IPS-15b (cell line): ENCODE data around the gene ZNF69.
"Not testable (repeated sequence)": the region's sequence is repeated elsewhere in the genome, so short reads cannot be mapped to it uniquely, and the experiment has no call there.

Source experiments
- H3K27me3 ChIP-seq: one replicate; pipeline ENCODE4 v1.6.1; 2013; ENCODE audit warnings: low read length; ENCODE audit not compliant: control insufficient read depth, insufficient read depth
- H3K36me3 ChIP-seq: one replicate; pipeline ENCODE4 v1.6.1; 2013; ENCODE audit warnings: low read length; ENCODE audit not compliant: control insufficient read depth, insufficient read depth
- H3K4me1 ChIP-seq: one replicate; pipeline ENCODE4 v1.6.1; 2013; ENCODE audit warnings: mild to moderate bottlenecking, low read length; ENCODE audit not compliant: control insufficient read depth, insufficient read depth
- H3K4me3 ChIP-seq: one replicate; pipeline ENCODE4 v1.5.1; 2013; ENCODE audit warnings: low read depth, low read length
- H3K9ac ChIP-seq: one replicate; pipeline ENCODE4 v1.6.1; 2013; ENCODE audit warnings: low read depth, mild to moderate bottlenecking, low read length
- H3K9me3 ChIP-seq: one replicate; pipeline ENCODE4 v1.6.1; 2013; ENCODE audit warnings: mild to moderate bottlenecking, low read length; ENCODE audit not compliant: control insufficient read depth, insufficient read depth

Gene ZNF69

DNA sequence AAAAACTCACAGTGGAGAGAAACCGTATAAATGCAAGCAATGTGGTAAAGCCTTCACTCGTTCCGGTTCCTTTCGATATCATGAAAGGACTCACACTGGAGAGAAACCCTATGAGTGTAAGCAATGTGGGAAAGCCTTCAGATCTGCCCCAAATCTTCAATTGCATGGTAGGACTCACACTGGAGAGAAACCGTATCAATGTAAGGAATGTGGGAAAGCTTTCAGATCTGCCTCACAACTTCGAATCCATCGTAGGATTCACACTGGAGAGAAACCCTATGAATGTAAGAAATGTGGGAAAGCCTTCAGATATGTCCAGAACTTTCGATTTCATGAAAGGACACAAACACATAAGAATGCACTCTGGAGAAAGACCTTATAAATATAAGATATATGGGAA, 19.4 kb upstream of the ZNF69 start:
- Histone ChIP-seq H3K27me3 (no peaks in the 10 kb centered on the region), H3K9ac (no peak overlapping the region), H3K9me3 (peaks cover 14% of the 10 kb centered on the region), H3K4me1 (no peaks in the 10 kb centered on the region), H3K4me3 (no peak overlapping the region), H3K36me3 (no peaks in the 10 kb centered on the region)

DNA sequence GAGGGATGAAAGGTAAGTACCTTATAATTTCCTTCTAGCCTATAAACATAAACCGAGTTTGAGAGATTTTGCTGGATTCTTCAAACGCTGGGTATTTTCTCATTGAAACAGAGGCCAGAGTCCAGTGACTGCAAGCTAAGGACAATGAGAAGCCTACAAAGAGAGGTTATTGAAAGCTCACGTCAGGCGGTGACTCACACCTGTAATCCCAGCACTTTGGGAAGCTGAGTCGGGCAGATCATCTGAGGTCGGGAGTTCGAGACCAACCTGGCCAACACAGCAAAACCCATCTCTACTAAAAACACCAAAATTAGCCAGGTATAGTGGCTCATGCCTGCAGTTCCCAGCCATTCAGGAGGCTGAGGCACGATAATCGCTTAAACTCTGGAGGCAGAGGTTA, 15.0 kb upstream of the ZNF69 start:
- Histone ChIP-seq H3K4me3 (no peak overlapping the region), H3K4me1 (no peaks in the 10 kb centered on the region), H3K36me3 (no peaks in the 10 kb centered on the region), H3K9me3 (peaks cover 14% of the 10 kb centered on the region), H3K9ac (no peak overlapping the region), H3K27me3 (no peaks in the 10 kb centered on the region)

DNA sequence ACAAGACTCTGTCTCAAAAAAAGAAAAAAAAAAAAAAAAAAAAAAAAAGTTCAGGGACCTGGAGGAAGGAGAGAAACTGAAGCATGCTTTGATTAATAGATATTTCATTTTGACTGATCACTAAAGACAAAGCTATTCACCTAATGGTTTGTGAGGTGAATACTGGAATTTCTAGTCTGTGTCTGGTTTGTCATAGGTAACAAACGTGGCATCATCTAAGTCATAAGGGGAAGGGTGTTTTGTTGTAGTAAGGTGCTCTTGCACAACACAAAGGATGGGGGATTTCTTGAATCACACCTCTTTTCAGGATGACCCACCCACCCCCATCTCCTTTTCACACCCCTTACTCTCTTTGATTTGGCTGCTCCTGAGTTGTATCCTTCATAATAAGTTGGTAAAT, 13.8 kb upstream of the ZNF69 start:
- no peaks in the 10 kb centered on the region for H3K4me1 ChIP-seq
- no peaks in the 10 kb centered on the region for H3K27me3 ChIP-seq
- no peaks in the 10 kb centered on the region for H3K36me3 ChIP-seq
- H3K4me3 ChIP-seq = no peak overlapping the region
- peaks cover 15% of the 10 kb centered on the region for H3K9me3 ChIP-seq
- no peak overlapping the region for H3K9ac ChIP-seq

DNA sequence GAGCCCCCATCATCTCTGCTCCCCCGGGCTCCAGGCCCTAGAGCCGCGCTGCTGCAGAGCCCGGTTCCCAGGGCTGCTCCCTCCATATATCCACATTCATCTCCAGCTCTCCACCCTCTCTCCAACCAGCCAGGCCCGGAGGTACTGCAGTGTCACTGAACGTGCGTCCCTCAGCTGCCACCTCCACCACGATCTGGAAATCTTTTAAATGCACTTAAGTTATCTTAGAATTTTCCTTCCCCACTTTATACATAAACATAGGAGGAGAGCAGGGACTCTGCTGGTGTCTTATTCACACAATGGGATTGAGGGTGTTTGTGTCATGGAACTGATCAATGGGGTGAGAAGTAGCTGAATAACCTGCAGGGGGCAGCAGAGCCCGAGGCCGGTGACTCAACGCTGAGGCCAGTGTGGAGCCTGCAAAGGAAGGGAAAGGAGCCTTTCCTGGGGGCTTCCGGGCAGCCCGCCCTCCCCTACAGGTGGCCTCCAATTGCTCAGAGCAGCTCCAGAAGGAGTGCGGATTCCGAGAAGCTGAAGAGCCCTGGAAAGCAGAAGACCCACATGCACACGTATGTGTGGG, 7.8 kb upstream of the ZNF69 start:
- H3K9ac ChIP-seq, H3K9me3 ChIP-seq, H3K27me3 ChIP-seq, H3K4me1 ChIP-seq, H3K4me3 ChIP-seq, H3K36me3 ChIP-seq: not testable (repeated sequence)

DNA sequence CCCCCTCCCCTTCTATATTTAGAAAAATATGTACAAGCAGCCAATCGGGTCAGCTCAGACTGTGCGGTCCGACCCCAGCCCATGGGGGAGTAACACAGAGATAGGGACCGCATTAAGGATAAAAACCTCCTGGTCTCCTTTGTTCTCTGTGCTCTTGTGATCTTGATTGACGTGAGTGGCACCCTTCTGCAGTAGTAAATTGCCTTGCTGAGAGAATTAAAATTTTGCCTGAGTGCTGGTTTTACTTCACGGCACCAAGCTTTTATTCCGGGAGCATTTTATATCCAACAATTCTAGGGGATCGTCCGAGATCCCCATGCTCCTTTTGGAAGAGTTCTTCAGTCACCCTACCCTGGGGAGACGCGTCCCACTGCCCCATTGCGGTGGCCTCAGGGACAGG, 7.0 kb upstream of the ZNF69 start:
- no peak overlapping the region for H3K9ac ChIP-seq
- no peaks in the 10 kb centered on the region for H3K4me1 ChIP-seq
- no peaks in the 10 kb centered on the region for H3K27me3 ChIP-seq
- H3K9me3 ChIP-seq = peaks cover 9% of the 10 kb centered on the region
- H3K4me3 ChIP-seq = no peak overlapping the region
- no peaks in the 10 kb centered on the region for H3K36me3 ChIP-seq

DNA sequence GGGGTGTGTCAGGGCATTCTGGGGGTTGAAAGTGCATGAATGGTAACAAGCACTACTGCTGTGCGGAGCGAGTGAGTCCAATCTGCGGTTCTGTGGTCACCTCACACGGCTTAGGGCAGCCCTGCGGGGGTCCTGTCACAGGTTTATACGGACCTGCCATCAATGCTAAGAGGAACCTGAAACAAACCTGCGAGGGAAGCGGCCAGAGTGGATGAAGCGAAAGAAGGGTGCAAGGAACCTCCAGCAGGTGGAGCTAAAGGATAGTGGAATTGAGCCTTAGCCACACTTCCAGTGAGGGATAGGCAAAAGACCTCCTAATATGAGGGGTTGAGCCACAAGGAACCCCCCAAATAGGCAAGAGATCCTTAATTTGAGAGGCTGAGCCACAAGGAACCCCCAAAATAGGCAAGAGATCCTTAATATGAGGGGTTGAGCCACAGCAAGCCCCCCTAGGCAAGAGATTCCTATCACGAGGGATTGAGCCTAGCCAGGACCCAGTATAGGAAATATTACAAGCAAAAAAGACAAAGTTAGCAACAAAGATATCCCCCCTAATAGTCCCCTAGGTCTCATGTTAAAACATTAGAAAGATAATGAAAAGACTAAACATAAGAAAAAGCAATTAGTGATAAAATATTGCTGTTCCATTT, 6.3 kb upstream of the ZNF69 start:
- no peak overlapping the region for H3K9ac ChIP-seq
- no peak overlapping the region for H3K4me3 ChIP-seq
- H3K4me1 ChIP-seq = no peaks in the 10 kb centered on the region
- H3K36me3 ChIP-seq = no peaks in the 10 kb centered on the region
- no peaks in the 10 kb centered on the region for H3K27me3 ChIP-seq
- peaks cover 9% of the 10 kb centered on the region for H3K9me3 ChIP-seq

DNA sequence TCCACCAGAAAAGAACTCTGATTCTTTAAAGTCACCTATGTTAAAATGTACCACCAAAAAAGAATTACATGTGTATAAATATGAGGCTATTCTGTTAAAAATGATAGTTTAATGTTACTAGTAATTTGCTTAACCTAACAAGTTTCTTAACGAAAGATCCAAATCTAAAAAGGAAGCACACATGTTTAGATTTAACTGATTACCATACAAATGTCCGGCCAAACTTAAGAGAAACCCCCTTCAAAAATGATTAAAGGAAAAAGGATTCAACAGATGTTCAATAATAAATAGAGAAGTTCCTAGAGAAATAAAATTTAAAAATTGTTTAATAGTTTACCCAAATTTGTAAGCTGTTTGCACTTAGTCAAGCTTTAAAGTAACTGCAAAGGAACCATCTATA, 5.0 kb upstream of the ZNF69 start:
- Histone ChIP-seq H3K36me3 (no peaks in the 10 kb centered on the region), H3K4me3 (no peak overlapping the region), H3K4me1 (no peaks in the 10 kb centered on the region), H3K9ac (no peak overlapping the region), H3K27me3 (no peaks in the 10 kb centered on the region), H3K9me3 (peaks cover 9% of the 10 kb centered on the region)

DNA sequence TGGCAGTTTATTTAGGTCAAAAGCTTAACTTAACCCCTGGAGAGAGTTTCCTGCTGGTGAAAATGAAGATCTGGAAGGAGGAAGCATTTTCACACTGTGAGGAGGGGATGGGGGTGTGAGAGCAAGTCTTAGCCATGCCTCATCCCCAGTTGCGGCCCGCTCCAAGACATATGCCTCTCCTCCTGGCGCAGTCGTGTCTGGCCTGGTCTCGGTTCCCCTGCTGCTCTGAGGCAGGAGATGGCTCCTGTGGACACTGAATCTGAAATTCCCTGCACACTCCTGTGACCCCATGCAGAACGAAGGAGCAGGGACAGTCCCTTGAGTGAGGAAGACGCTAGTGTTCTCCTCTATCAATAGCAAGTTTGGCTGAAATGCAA, 360 bp upstream of the ZNF69 start:
- H3K4me1 ChIP-seq = no peaks in the 10 kb centered on the region
- no peak overlapping the region for H3K9ac ChIP-seq
- H3K4me3 ChIP-seq = peak overlapping the region; percentile 42
- no peaks in the 10 kb centered on the region for H3K27me3 ChIP-seq
- H3K36me3 ChIP-seq = no peaks in the 10 kb centered on the region
- no peaks in the 10 kb centered on the region for H3K9me3 ChIP-seq

DNA sequence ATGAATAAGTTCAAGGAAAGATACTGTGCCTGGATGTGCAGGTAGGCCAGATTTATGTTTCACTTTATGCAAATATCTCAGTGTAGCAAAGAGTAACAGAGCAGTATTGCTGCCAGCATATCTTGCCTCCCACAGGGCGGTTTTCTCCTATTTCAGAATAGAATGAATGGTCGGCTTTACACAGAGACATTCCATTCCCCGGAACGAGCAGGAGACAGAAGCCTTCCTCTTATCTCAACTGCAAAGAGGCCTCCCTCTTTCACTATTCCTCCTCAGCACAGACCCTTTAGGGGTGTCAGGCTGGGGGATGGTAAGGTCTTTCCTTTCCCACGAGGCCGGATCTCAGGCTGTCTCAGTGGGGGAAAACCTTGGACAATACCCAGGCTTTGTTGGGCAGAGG, 2.3 kb downstream of the ZNF69 start:
- not testable (repeated sequence) for H3K9me3 ChIP-seq, H3K27me3 ChIP-seq, H3K36me3 ChIP-seq, H3K4me1 ChIP-seq, H3K9ac ChIP-seq, H3K4me3 ChIP-seq

DNA sequence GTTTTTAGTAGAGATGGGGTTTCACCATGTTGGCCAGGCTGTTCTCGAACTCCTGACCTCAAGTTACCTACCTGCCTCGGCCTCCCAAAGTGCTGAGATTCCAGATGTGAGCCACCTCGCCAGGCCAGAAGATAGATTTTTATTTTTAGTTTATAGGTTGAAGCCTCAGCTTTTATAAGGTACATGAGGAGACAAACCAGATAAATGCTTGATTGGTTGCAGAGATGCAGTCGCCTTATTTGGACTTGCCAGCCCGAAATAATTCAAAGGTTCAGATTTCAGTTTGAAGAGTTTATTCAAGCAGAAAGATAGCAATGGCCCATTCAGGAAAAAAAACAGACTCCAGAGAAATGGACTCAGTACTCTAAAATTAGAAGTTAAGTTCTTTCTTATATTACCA, 3.1 kb downstream of the ZNF69 start:
- Histone ChIP-seq H3K27me3 (no peaks in the 10 kb centered on the region), H3K9me3 (no peaks in the 10 kb centered on the region), H3K36me3 (no peaks in the 10 kb centered on the region), H3K9ac (no peak overlapping the region), H3K4me1 (no peaks in the 10 kb centered on the region), H3K4me3 (no peak overlapping the region)

DNA sequence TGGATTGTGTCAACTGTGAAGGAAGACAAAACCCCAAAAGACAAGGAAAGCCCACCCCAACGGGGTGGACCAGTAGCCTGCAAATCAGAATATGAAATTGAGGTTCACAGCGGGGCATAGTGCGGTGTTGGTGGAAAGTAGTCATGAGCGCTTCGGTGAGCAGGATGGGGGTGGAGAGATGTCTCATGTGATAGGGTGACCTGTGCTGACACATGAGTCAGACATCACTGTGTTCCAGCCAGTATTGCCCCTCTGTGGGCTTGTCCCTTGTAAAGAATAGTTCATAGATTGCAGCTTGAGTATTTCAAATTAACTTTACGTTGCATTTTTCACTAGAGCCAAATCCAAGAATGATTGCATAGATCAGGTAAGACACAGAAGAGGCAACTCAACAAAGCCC, 7.3 kb downstream of the ZNF69 start:
- Histone ChIP-seq H3K9me3 (no peaks in the 10 kb centered on the region), H3K36me3 (no peaks in the 10 kb centered on the region), H3K9ac (no peak overlapping the region), H3K27me3 (no peaks in the 10 kb centered on the region), H3K4me3 (no peak overlapping the region), H3K4me1 (no peaks in the 10 kb centered on the region)

DNA sequence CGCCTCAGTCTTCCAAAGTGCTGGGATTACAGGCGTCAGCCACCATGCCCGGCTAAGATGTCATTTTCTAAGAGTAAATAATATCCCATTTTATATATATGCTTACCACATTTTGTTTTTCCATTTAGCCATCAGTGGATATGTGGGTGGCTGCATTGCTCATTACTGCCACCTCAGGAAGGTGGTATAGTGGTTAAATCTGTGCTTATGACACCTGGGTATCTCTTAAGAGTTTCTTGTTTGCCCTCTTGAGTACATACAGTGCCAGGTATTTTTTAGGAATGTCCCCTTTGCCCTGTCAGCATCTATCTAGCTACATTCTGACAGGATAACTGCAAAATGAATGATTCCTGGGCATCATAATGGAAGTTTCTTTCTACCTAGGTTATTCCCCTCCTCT, 14.6 kb downstream of the ZNF69 start:
- H3K4me1 ChIP-seq = no peaks in the 10 kb centered on the region
- H3K27me3 ChIP-seq = no peaks in the 10 kb centered on the region
- peaks cover 5% of the 10 kb centered on the region for H3K36me3 ChIP-seq
- H3K9me3 ChIP-seq = peaks cover 25% of the 10 kb centered on the region
- H3K9ac ChIP-seq = no peak overlapping the region
- H3K4me3 ChIP-seq = no peak overlapping the region
